ENCODE data around the gene CPT1B.

Gene CPT1B

DNA sequence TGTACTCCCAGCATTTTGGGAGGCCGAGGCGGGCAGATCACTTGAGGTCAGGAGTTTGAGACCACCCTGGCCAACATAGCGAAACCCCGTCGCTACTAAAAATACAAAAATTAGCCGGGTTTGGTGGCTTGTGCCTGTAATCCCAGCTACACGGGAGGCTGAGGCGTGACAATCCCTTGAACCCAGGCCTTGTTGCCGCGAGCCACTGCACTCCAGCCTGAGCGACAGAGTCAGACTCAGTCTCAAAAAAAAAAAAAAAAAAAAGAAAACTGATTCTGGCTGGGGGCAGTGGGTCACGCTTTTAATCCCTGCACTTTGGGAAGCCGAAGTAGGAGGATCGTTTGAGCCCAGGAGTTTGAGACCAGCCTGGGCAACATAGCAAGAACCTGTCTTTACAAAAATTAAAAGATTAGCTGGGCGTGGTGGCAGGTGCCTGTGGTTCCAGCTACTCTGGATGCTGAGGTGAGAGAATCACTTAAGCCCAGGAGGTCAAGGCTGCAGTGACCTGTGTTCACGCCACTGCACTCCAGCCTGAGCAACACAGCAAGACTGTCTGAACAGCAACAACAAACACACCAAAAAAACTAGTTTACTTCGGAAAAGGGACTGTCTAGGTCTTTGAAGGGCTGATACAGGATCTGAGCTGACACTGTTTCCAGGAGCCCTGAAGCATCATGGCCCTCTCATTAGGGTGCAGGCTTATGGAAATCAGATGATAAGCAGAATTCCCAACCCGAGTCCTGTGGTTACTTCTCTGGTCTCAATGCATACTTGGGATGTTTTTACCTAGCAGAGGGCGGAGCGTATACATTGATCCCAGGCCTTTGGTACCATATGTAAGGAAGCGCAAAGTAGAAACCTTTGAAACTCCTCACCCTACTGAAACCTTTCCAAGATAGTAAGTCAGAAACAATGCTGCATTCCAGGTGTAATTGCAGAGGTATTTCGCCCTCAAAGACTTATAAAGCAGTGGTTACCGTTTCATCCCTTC, 6.2 kb upstream of the CPT1B start:
- DNase-seq = no peak

DNA sequence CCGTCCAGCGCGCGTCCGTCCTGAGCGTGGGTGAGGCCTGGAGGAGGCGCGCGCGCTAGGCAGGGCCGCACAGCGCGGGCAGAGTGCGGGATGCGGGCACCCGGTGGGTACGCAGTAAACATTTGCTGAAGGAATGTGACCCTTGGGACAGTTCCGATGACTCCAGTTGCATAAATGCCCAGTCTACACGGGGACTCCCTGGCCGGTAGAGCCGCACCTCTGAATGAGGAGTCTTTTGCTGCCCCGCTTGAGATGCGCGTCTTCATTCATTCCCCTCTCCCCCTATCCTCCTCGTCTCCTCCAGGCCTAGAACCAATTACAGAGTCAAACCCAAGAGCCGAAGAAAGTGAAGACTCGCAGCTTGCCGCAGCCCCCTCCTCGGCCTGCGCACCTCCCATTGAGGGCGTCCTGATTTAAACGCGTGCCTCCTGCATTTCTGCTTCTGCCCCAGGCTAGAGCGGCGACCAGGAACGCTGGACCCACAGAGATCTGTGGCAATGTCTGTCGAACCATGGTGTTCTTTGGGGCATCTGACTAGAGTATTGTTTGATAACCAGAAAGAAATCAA, 5.2 kb upstream of the CPT1B start:
- no peak for DNase-seq

DNA sequence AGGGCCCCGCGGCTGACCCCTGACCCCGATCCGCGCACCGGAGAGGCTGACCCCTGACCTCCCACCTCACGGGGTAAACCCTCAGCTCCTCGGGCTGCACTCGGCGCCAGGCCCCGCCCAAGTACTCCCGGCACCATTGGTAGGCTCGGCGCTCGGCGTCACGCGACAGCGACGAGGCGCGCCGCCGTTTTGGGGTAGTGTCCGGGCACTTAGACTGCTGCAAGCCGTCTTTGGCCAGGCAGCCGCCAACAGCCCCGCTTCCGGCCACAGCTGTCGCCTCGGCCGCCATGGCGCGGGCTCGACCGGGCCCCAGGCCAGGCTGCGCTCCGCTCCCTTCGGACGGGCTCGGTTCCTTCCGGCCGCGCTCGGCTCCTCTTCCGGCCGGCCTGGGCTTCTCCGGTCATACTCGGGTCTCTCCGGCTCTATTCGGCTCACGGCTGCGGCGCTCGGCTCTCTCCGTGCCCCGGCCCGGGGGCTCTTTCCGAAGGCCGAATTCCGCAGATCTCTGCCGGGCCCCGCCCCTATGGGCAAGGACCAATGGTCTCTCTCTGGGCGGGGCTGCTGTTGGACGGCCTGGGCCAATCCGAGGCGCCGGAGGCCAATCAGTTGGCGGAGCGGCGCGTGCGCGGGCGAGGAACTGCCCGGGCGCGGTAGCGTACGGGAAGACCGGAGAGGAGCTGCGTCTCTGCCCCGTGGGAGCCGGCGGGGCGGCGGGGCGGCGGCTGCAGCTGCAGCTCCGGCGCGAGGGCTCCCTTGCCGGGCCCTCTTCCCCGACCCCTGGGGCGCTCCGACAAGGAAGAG, 4.5 kb upstream of the CPT1B start, which contains the start of gene CHKB:
Gene CHKB, minus strand, starts transcription at position 357 of the 801 bp plus-strand sequence. Its CDS starts 68 bp downstream, at position 289.
- DNase-seq = peak; percentile 97 to 99

DNA sequence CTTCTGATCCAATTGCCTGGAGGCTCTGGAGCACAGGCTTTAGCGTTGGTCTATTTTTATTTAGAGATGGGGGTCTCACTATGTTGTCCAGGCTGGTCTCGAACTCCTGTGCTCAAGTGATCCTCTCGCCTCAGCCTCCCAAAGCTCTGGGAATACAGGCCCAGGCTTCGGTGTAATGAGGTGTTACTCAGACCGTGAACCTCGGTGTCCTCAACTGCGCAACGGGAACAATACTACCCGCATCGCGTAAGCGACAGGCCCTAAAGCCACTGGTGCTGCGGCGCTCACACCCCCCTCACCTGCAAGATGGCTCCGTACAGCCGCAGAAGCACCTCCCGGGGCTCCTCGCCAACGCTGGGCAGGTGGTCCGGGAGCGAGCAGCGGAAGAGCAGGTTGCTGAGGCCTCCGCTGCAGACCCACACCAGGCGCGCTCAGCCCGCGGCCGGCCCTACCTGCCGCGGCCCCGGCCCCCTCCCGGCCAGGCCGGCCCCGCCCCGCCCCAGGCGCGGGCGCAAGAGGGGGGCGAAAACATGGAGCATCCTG, 3.8 kb upstream of the CPT1B start:
- DNase-seq = peak; percentile 18 to 29

DNA sequence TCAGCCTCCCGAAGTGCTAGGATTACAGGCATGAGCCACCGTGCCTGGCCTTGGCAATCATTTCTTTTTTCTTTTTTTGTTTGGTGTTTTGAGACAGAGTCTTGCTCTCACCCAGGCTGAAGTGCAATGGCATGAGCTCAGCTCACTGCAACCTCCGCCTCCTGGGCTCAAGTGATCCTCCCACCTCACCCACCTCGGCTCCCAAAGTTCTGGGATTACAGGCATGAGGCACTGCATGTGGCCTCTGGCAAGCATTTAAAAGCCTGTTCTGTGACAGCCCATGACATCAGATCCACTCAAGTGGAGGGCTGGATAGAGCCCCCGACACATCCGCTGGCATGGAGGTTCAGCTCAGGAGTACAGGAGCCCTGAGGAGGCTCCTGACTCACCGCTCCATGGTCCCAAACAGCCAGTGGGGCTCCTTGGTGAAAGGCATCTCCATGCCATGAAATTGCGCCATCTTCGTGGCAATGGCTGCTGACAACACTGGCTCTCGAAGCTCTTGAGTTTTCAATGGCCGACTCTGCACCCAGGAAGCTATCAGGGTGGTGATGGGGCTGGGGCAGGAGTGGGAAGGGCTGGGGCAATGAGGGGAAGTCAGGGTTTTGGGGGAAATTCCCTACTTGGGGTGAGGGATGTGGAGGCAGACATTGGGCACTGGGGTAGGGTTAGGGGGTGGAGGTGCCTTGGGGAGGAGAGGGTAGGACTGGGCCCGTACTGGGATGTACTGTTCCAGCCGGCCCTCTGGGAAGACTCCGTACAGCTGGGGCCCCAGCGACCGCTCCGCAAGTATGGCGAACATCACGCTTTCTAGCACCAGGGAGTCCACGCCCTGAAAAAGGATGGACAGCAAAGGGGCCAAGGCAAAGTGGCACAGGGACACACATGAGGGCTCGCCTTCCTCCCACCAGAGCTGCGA, 3.1 kb upstream of the CPT1B start:
- DNase-seq = no peak

DNA sequence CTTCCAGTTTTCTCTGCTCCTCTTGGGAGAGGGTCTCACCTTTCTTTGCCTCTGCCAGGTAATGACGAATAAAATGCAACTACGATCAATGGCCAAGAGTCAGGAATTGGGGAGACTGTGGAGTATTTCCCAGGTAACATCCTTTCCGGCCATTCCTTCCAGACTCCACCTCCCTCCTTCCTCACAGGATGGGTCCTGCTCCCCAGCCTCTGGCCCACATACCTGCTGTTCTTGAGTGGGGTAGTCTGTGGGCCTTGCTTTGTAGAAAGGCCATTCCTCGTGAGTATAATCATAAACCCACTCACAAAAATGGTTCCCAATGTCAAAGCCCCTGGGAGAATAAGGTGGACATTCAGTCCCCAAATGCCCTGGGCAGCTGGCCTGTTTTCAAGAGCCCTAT, 1.5 kb upstream of the CPT1B start:
- no peak for DNase-seq

DNA sequence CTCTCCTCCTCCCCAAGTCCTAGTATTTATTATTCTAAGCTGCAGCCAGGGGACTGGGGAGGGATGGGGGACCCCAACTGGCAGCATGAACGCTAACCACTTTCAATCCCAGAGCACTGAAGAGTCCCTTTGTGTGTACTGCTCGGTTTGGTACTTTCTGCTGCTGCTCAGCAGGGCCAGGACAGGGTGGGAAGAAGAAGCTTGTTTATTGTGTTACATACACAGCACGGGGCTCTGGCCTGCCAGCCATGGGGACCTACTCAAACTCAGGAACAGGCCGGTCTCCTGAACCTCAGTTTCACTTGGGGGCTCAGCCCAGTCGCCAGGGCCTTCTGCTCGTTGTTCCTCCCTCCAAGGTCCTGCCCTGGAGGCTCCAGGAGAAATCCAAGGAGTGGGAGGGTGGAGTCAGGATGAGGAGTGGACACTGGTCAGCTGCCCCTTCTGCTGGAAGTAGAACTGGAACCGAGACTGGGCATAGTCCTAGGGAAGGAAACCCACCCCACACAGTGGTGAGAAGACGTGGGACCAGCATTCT, 616 bp upstream of the CPT1B start:
- DNase-seq = no peak

DNA sequence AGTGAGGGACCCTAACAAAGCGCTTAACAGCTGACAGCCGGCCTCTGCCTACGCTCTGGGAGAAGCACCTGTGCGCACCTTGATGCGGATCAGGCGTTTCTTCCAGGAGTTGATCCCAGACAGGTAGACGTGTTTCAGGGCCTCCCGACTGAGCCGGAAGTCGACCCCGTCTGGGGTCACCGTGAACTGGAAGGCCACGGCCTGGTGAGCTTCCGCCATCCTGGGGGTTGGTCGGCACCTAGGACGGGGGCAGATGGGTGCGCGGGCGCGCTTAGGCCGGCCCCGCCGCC, 585 bp downstream of the CPT1B start:
- DNase-seq = no peak

DNA sequence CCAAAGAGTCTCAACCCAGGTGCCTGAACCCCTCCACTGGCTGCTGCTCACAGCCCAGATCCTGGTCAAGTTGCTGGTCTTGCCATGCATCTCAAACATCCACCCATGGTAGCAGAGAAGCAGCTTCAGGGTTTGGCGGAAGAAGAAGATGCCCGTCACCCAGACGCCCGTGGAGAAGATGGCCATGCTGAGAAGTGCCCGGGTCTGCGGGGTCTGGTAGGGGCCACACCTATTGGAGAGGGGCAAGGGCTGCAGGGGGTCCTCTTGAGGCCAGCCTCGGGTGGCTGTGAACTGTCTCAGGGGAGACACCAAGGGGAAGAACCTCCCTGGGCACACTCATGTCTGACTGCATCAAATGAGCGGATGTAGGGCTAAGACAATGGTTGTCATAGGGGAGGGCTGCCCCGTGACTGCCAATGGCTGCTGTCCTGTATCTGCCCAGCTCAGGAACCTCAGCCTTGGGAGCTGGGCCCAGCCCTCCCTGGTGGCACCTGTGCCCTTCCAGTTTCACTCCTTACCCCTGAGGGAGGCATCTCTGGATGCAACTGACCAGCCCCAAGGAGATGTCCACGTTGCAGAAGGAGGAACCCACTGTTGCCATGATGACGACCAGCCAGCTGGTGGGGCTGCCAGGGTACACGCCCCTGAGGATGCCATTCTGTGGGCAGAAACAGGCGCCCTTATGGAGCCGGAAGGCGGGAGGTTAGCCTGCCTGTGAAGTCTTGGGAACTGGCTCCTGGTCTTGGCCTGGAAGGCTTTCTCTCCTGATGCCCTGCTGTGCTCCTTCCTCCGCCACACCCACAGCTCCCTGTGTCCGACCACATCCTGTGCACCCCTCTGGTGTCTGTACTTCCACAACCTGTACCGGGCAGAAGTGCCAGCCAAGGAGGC, 1.2 kb downstream of the CPT1B start:
- DNase-seq = no peak

DNA sequence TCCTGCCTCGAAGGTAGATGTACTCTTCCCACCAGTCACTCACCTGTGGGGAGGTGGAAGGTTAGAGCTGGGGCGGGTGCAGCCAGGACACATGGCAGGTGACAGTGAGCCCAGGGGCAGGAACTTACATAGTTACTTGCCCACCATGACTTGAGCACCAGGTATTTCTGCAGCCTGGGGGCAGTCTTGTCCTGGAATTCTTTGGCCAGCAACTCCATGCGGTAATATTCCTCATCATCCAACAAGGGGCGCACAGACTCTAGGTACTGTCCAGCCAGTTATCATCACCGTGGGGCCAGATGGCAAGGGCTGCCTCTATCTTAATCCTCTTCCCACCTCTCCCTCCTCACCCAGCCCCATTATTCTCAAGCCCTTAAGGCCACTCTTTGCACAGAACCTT, 2.2 kb downstream of the CPT1B start:
- no peak for DNase-seq

DNA sequence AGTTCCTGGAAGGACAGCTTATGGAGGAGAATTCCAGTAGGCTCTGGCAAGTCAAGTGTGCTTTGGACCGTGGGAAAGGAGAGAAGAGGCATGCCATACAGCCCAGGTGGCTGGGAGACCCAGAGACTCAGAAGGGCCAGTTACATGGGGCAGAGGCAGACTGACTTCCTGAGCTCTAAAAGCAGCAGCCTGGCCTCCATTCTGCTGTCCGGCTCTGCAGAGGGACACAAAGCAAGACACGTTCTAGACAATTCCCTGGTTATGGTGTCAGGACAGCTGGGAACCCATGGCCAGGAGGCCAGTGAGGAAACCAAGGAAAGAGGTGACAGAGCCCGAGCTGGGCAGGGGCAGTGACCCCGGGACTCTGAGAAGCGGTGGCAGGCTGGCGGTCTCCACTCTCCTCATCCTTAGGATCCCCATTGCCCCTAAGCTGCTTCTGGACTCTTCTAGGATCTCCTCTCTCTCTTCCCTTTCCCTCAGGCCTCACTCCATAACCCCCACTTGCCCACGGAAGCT, 2.7 kb downstream of the CPT1B start:
- no peak for DNase-seq

DNA sequence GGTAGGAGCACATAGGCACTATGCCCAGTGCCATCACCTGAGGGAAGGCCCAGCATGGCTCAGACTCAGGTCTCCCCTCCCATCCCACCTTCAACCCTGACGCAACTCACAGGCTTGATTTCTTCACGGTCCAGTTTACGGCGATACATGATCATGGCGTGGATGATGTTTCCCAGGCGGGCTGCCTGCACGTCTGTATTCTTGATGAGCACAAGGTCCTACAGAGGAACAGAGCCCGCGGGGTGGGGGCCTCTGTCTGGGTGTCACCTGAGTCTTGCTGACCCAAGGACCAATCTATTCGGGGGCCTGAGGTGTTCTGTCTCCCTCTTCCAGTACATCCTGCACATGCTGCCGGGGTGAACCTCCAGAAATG, 3.9 kb downstream of the CPT1B start:
- no peak for DNase-seq

DNA sequence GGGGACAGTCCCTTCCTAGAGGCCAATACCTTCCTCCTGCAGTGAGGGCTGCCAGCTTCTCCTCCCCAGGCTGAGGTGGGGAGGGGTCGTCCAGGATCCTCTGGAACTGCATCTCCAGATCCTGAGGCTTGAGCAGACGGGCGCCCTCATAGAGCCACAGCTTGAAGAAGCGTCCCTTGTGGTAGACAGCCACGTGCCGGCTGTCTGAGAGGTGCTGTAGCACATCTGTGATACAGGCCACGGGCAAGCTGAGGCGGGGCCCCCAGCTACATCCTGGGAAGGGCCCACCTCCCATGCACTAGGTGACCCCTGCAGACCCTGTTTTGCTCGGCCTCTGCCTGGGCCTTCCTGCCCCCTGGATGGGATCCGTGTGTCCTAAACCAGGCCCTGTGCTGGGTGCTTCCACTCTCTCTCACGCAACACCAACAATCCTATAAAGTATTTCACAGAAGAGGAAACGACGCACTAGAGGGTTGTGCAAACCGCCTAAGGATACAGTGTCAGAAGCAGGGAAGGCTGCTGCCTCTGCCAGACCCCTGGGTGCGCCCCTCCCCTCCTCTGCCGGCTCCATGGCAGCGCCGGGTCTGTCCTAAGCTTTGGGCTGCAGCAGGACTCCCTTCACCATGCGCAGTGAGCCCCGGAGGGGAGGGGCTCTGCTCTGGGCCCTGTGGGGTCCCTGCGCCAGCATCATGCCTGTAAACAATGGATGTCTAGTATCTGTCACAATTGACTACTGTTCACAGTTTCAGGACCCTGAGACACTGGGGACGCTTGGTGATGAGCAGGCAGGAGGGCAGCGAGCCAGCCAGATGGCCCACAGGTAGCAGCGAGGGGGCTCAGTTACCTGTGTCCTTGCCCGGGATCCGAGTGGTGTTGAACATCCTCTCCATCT, 4.5 kb downstream of the CPT1B start:
- DNase-seq = no peak

DNA sequence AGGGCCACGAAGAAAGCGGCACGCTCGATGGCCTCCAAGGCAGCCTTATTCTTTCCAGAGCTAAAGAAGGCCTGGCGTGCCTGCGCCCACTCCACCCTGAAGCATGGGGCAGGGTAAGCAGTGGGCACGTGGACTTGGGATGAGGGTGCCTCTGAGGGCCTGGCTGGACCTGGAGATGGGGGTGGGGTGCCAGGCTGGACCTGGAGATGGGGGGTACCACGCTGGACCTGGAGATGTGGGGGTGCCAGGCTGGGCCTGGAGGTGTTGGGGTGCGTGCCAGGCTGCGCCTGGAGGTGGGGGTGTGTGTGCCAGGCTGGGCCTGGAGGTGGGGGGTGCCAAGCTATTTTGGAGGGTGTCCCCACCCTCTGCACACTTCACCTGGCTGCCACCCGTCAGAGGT, 5.3 kb downstream of the CPT1B start:
- DNase-seq = no peak

DNA sequence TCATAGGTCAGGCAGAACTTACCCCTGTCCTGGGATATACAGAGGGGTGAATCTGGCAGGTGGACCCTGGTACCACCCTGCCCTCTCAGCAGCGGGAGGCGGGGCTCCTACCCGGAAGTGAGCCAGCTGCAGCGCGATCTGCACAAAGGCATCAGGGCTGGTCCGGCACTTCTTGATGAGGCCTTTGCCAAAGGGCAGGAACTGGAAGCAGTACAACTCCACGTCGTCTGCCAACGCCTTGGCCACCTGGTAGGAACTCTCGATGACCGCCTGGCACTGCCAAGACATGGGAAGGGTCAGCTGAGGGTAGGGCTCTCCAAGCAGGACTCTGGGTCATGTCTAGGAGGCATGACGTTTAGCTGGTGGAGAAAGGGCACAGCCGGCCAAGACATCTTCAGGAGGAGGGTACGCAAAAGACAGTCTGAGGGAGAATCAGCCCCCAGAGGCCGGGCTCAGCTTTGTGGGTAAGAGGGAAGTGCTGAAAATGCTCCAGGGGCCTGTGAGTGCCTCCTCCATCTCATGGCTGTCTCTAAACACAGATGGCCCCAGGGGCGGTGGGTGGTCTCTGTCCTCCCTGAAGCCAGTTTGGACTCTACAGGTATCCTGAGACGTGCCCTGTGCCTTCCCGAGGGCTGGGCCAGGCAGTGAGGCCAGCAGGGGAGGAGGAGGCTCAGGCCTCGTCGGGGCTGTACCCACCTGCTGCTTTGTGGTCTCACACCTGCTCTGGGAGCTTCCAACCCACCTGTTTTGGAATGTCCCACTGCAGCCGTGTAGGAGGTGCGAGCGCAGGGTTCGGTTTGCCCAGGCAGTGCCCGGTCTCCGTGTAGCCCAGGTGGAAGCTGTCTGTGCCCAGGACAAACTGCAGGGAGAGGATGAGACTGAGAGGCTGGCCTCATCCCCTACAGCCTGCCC, 6.7 kb downstream of the CPT1B start:
- DNase-seq = no peak

DNA sequence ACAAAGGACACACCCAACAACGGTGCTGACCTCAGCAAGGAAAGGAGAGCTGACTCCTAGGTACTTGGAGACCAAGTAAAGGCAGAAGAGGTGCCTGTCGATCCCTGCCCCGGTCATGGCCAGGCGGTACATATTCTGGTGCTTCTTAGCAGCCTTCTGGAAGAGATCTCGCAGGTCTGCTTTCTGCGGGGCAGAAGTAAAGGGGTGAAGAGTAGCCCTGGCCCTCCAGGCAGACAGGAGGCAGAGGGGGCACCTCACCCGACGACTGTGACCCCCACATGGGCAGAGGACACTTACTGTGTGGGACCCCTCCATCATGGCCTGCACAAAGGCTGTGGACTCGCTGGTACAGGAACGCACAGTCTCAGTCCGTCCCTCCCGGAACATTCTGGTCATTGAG, 7.4 kb downstream of the CPT1B start:
- no peak for DNase-seq

DNA sequence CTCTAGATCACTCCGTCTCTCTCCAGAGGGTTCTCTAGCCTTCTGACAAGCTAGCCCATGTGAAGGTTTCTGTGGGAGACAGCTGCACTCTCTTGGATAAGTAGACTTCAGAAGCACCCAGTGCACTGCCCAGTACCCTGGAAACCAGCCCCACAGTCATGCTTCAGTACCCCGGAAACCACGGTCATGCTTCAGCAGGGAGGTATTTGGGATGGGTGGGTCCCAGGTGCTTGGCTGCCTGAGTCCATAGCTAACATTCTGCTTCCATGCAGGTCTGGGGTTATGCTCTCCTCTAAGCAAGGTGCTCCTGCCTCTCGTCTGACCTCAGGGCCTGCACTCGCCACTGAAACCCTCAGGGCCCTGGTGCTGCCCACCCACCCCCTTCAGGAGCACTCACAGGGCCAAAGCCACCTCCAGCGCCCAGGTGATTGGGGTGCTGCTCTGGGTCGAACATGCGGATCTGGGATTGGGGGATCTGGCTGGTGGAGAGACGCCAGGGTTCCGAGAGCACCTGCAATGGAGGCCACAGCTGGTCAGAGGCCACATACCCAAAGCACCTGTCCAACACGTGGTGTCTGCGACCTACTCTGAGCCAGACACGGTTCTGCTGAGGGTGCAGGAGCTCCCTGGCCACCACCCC, 8.2 kb downstream of the CPT1B start:
- DNase-seq = no peak

DNA sequence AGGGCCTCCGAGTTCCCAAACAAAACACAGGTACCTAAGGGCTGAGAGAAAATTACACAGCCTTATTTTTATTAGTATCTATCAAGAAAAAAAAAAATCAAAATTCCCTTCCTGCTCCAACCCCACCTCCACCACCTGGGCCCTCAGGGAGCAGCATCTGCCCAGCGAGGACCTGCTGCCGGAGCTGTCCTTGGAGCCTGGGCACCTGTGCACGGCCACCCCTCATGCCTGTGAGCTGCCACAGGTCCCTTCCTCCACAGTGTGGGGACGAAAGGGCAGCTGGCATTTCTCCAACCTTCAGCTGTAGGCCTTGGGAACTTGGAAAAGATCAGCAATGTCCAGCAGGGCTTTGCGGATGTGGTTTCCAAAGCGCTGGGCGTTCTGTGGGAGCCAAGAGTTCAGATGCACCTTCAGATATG, 9.2 kb downstream of the CPT1B start:
- DNase-seq = no peak
